IMR-90 (cell line): ENCODE results near the gene ZSCAN5A. TPM values are rescaled to one million over a fixed set of nuclear protein-coding genes. Genes with fewer than 3 reads are reported as not detected.

Source experiments
- ATAC-seq: fragments of 200-7000 bp; cut with Tn5 transposase; 2 replicates; pipeline ENCODE4 v1.9.1; 2020; ENCODE audit warnings: low read depth, mild to moderate bottlenecking, moderate library complexity
- BruUV-seq: library from RNA; stranded (reverse); fragments of 400-500 nt; replicated peaks from 2 replicates; lab custom pipeline; 2021; lab: Mats Ljungman, UMichigan
- CTCF ChIA-PET: fragments of 300-600 bp; formaldehyde crosslinking; extraction: SDS; loops from one replicate; lab custom pipeline; 2021; ENCODE audit warnings: antibody characterized with exemption; lab: Yijun Ruan, JAX
- POLR2A ChIA-PET: fragments of 300-600 bp; sonication (Branson Sonifier 250); formaldehyde crosslinking; loops from one replicate; lab custom pipeline; 2022; ENCODE audit warnings: antibody characterized with exemption; ENCODE audit not compliant: unreplicated experiment; lab: Charles Lee
- DNase-seq: peaks from one replicate; pipeline ENCODE4 v3.0.0; 2013
- H2AFZ ChIP-seq: replicated peaks from 2 replicates; pipeline ENCODE3; 2013; ENCODE audit warnings: low read length, mild to moderate bottlenecking; ENCODE audit not compliant: poor library complexity
- H2AK5ac ChIP-seq: 2 replicates; pipeline ENCODE4 v1.6.1; 2013; ENCODE audit warnings: low read depth, low read length, inconsistent platforms
- H2AK9ac ChIP-seq: replicated peaks from 2 replicates; pipeline ENCODE3; 2013; ENCODE audit warnings: mild to moderate bottlenecking, low read depth, low read length, moderate library complexity; ENCODE audit not compliant: poor library complexity
- H2BK120ac ChIP-seq: 2 replicates; pipeline ENCODE4 v1.6.1; 2013; ENCODE audit warnings: low read depth, low read length, inconsistent platforms
- H2BK15ac ChIP-seq: 3 replicates; pipeline ENCODE4 v1.6.1; 2013; ENCODE audit warnings: low read depth, low read length, inconsistent platforms
- H2BK20ac ChIP-seq: 2 replicates; pipeline ENCODE4 v1.6.1; 2013; ENCODE audit warnings: low read depth, mild to moderate bottlenecking, inconsistent platforms, low read length, moderate library complexity
- H2BK5ac ChIP-seq: 2 replicates; pipeline ENCODE4 v1.6.1; 2013; ENCODE audit warnings: mild to moderate bottlenecking, low read depth, low read length, inconsistent platforms; ENCODE audit not compliant: poor library complexity, severe bottlenecking
- H3K14ac ChIP-seq: replicated peaks from 2 replicates; pipeline ENCODE4 v1.6.1; 2013; ENCODE audit warnings: low read depth, low read length, inconsistent platforms
- H3K18ac ChIP-seq: 2 replicates; pipeline ENCODE4 v1.6.1; 2013; ENCODE audit warnings: low read depth, low read length, control low read depth
- H3K23ac ChIP-seq: 2 replicates; pipeline ENCODE4 v1.6.1; 2013; ENCODE audit warnings: low read depth, low read length, inconsistent platforms
- H3K27ac ChIP-seq: 2 replicates; pipeline ENCODE4 v1.5.1; 2013; ENCODE audit warnings: mild to moderate bottlenecking, control low read depth, low read length; ENCODE audit not compliant: insufficient read depth
- H3K27me3 ChIP-seq: 2 replicates; pipeline ENCODE4 v1.6.1; 2013; ENCODE audit warnings: low read length; ENCODE audit not compliant: control insufficient read depth, insufficient read depth
- H3K36me3 ChIP-seq: 2 replicates; pipeline ENCODE4 v1.6.1; 2013; ENCODE audit warnings: low read length, mixed read lengths; ENCODE audit not compliant: control insufficient read depth, insufficient read depth
- H3K4ac ChIP-seq: 2 replicates; pipeline ENCODE4 v1.6.1; 2013; ENCODE audit warnings: low read depth, low read length, inconsistent platforms
- H3K4me1 ChIP-seq: 2 replicates; pipeline ENCODE4 v1.6.1; 2013; ENCODE audit warnings: low read length, mixed read lengths; ENCODE audit not compliant: control insufficient read depth, insufficient read depth
- H3K4me2 ChIP-seq: 2 replicates; pipeline ENCODE4 v1.6.1; 2013; ENCODE audit warnings: low read depth, mild to moderate bottlenecking, control low read depth, low read length, moderate library complexity
- H3K4me3 ChIP-seq: 2 replicates; pipeline ENCODE4 v1.5.1; 2013; ENCODE audit warnings: low read depth, mild to moderate bottlenecking, control low read depth, low read length, moderate library complexity; ENCODE audit not compliant: insufficient read depth
- H3K56ac ChIP-seq: 2 replicates; pipeline ENCODE4 v1.6.1; 2013; ENCODE audit warnings: low read length, inconsistent platforms; ENCODE audit not compliant: insufficient read depth; ENCODE audit errors: extremely low read depth
- H3K79me1 ChIP-seq, 2 experiments: 2 replicates each; pipeline ENCODE4 v1.6.1; 2013; ENCODE audit warnings: low read length in 2 of 2, inconsistent platforms in 1 of 2, low read depth in 1 of 2
- H3K9ac ChIP-seq: 2 replicates; pipeline ENCODE4 v1.6.1; 2013; ENCODE audit warnings: low read depth, low read length, control low read depth
- H3K9me1 ChIP-seq: 2 replicates; pipeline ENCODE4 v1.6.1; 2013; ENCODE audit warnings: low read length, inconsistent platforms; ENCODE audit not compliant: insufficient read depth
- H3K9me3 ChIP-seq: 2 replicates; pipeline ENCODE4 v1.6.1; 2013; ENCODE audit warnings: low read length; ENCODE audit not compliant: control insufficient read depth, insufficient read depth
- H4K20me1 ChIP-seq: 2 replicates; pipeline ENCODE4 v1.6.1; 2013; ENCODE audit warnings: low read length, inconsistent platforms; ENCODE audit not compliant: insufficient read depth
- H4K5ac ChIP-seq: 2 replicates; pipeline ENCODE4 v1.6.1; 2013; ENCODE audit warnings: mild to moderate bottlenecking, low read depth, low read length, control low read depth
- H4K8ac ChIP-seq, 2 experiments: 2 replicates each; pipeline ENCODE4 v1.6.1; 2013; ENCODE audit warnings: low read depth in 2 of 2, low read length in 2 of 2, control low read depth in 1 of 2, inconsistent platforms in 1 of 2
- H4K91ac ChIP-seq: 2 replicates; pipeline ENCODE4 v1.6.1; 2013; ENCODE audit warnings: low read depth, low read length, inconsistent platforms; ENCODE audit not compliant: insufficient read depth
- BHLHE40 ChIP-seq: fragments of 150-350 bp; IDR thresholded peaks from 2 replicates; pipeline ENCODE4 v1.6.1; 2016; ENCODE audit warnings: mild to moderate bottlenecking, low read depth, low read length
- CEBPB ChIP-seq: IDR thresholded peaks from 2 replicates; pipeline ENCODE4 v1.6.1; 2012; ENCODE audit warnings: low read depth, low read length, improper control_type of control experiment
- CHD1 ChIP-seq: IDR thresholded peaks from 2 replicates; pipeline ENCODE4 v1.6.1; 2012; ENCODE audit warnings: low read depth, low read length, improper control_type of control experiment
- MAZ ChIP-seq: IDR thresholded peaks from 2 replicates; pipeline ENCODE4 v1.6.1; 2012; ENCODE audit warnings: low read depth, mild to moderate bottlenecking, low read length, improper control_type of control experiment, moderate library complexity, borderline replicate concordance
- MXI1 ChIP-seq: IDR thresholded peaks from 2 replicates; pipeline ENCODE4 v1.6.1; 2012; ENCODE audit warnings: low read depth, mild to moderate bottlenecking, low read length, moderate library complexity, borderline replicate concordance
- RFX5 ChIP-seq: IDR thresholded peaks from 2 replicates; pipeline ENCODE4 v1.8.0; 2012; ENCODE audit warnings: low read depth, mild to moderate bottlenecking, low read length, moderate library complexity
- WGBS, 2 experiments: methylation state at CpG; one replicate each; pipeline versions ENCODE4 v1.1.5 to v1.1.7; 2013; ENCODE audit warnings: missing lambda C conversion rate in 2 of 2; ENCODE audit not compliant: insufficient read length in 1 of 2; ENCODE audit errors: extremely low coverage in 2 of 2; 5-methylcytosine and 5-hydroxymethylcytosine counted together
- dilution Hi-C: fragments of 300-500 bp; cut with HindIII; formaldehyde crosslinking; loops from one replicate; pipeline ENCODE4 v1.14.3; 2018; ENCODE audit warnings: low sequenced_read_pairs; ENCODE audit not compliant: unreplicated experiment
- in situ Hi-C: fragments of 300-500 bp; cut with MboI; formaldehyde crosslinking; loops from 3 replicates; pipeline ENCODE4 v1.14.3; 2019; ENCODE audit warnings: low sequenced_read_pairs, inconsistent platforms, mixed read lengths
- intact Hi-C: fragments of 100-400 bp; cut with micrococcal nuclease; formaldehyde crosslinking; loops from 2 replicates; pipeline ENCODE4 v1.10.0; 2022
- polyA plus RNA-seq, 3 experiments: library from polyadenylated mRNA; depleted of rRNA; stranded (reverse); fragments of >200 nt; gene quantifications; 2 replicates each; pipeline ENCODE4 v1.2.3, GENCODE V29; 2012; ENCODE audit warnings: low replicate concordance in 1 of 3
- total RNA-seq: library from RNA; depleted of rRNA; stranded (reverse); fragments of >200 nt; gene quantifications from 2 replicates; pipeline ENCODE4 v1.2.3, GENCODE V29; 2012

The ZSCAN5A gene
- total and polyA plus RNA-seq, 2 of the 4 experiments (the other 2 are of a cell fraction) = 4.3 to 5.0 TPM

DNA sequence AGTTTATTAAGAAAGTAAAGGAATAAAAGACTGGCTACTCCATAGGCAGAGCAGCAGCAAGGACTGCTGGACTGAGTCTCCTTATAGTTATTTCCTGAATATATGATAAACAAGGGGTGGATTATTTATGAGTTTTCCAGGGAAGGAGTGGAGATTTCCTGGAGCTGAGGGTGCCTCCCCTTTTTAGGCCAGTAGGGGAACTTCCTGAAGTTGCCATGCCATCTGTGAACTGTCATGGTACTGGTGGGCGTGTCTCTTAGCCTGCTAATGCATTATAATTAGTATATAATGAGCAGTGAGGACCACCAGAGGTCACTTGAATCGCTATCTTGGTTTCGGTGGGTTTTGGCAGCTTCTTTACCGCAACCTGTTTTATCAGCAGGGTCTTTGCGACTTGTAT lies 13.5 kb downstream of the ZSCAN5A start:
- Histone ChIP-seq H3K4me3 (no peak overlapping the region), H2BK20ac (no peak overlapping the region), H3K27ac (no peak overlapping the region), H3K9ac (no peak overlapping the region), H4K5ac (no peak overlapping the region), H3K14ac (no peak overlapping the region), H3K9me3 (no peaks in the 10 kb centered on the region), H2AFZ (no peak overlapping the region), H3K56ac (no peak overlapping the region), H3K23ac (no peak overlapping the region), H3K4me1 (no peaks in the 10 kb centered on the region; the same call in 1 of the 2 replicates), H3K27me3 (no peaks in the 10 kb centered on the region), H2AK9ac (no peak overlapping the region), H4K20me1 (no peaks in the 10 kb centered on the region), H3K36me3 (peaks cover 7% of the 10 kb centered on the region), H4K8ac (no peak overlapping the region), H2BK5ac (no peak overlapping the region), H3K4ac (no peak overlapping the region), H3K18ac (no peak overlapping the region), H2BK120ac (no peak overlapping the region), H4K91ac (no peak overlapping the region), H2AK5ac (no peak overlapping the region), H3K9me1 (no peaks in the 10 kb centered on the region), H2BK15ac (no peak overlapping the region), H3K4me2 (no peak overlapping the region), H3K79me1 (no peaks in the 10 kb centered on the region)
- BruUV-seq = no TSS peak
- DNase-seq = no peak
- POLR2A ChIA-PET = no interaction called here
- CTCF ChIA-PET = interaction anchor here (1.9 kb wide), 1 partner anchor 8 kb away, joined by 4 read pairs; no protein-coding TSS in a partner anchor
- TF ChIP-seq MAZ = no peak
- TF ChIP-seq CEBPB = no peak
- TF ChIP-seq CHD1 = no peak
- TF ChIP-seq MXI1 = no peak
- TF ChIP-seq RFX5 = no peak
- TF ChIP-seq BHLHE40 = no peak
- in situ Hi-C loops (no loop called here), dilution Hi-C loops (no loop called here), intact Hi-C loops (no loop called here)
- ATAC-seq = no peak
- no CpG with 5 or more reads among the region's 5 CpGs for WGBS, 2 experiments
